ENCODE measurements around the gene SNRK.

GRCh38 chr3:43266451-43266850, 19.9 kb upstream of the SNRK start:
- TF ChIP-seq IRF2 (CRISPR knock-in tag; IDR thresholded peaks at IDR 0.05) (no peak), NFIC (IDR thresholded peaks at IDR 0.05; ENCODE audit: low read length) (no peak), ZBTB14 (CRISPR knock-in tag; IDR thresholded peaks at IDR 0.05) (no peak), PHF20 (CRISPR knock-in tag; IDR thresholded peaks at IDR 0.05) (no peak), CEBPB (IDR thresholded peaks at IDR 0.05; ENCODE audit: borderline replicate concordance, low read depth, low read length) (no peak), TRIM24 (CRISPR knock-in tag; IDR thresholded peaks at IDR 0.05) (no peak), AKNA (CRISPR knock-in tag; IDR thresholded peaks at IDR 0.05; ENCODE audit: borderline replicate concordance) (no peak), MAFF (IDR thresholded peaks at IDR 0.05; ENCODE audit: low read depth, low read length) (no peak)

Measured in HepG2 (cell line).